Testis (tissue), 3 donors: ENCODE measurements around the gene NKIRAS1. TPM values are rescaled to one million over a fixed set of nuclear protein-coding genes. Genes with fewer than 3 reads are reported as not detected.

Source experiments
- DNase-seq: peaks from one replicate; pipeline ENCODE4 v3.0.0-alpha.2; 2019
- H3K27ac ChIP-seq, 2 donors: fragments of 200-600 bp; sonication (generic); one replicate each; pipeline ENCODE4 v1.5.1; 2019
- H3K27me3 ChIP-seq: fragments of 200-600 bp; sonication (generic); one replicate; pipeline ENCODE4 v1.5.1; 2019
- H3K36me3 ChIP-seq: fragments of 200-600 bp; sonication (generic); one replicate; pipeline ENCODE4 v1.5.1; 2017; ENCODE audit warnings: low read depth; ENCODE audit errors: missing control alignments
- H3K4me1 ChIP-seq: fragments of 200-600 bp; sonication (generic); one replicate; pipeline ENCODE4 v1.5.1; 2019
- H3K4me3 ChIP-seq, 2 donors: fragments of 200-600 bp; sonication (generic); one replicate each; pipeline ENCODE4 v1.5.1; 2017 to 2019
- H3K9me3 ChIP-seq: fragments of 200-600 bp; sonication (generic); one replicate; pipeline ENCODE4 v1.5.1; 2017
- CTCF ChIP-seq, 3 experiments: fragments of 450-650 bp in 2 of 3; fragments of 200-600 bp in 1 of 3; sonication (generic) in 1 of 3; IDR thresholded peaks; one replicate each; pipeline ENCODE4 v1.5.1; 2016 to 2019; ENCODE audit warnings: antibody characterized with exemption in 3 of 3, mild to moderate bottlenecking in 2 of 3, moderate library complexity in 1 of 3
- POLR2A ChIP-seq: fragments of 450-650 bp; IDR thresholded peaks from one replicate; pipeline ENCODE4 v1.6.1; 2017; ENCODE audit warnings: antibody characterized with exemption, mild to moderate bottlenecking, moderate library complexity
- WGBS, 2 donors: methylation state at CpG; one replicate each; pipeline ENCODE4 v1.1.5; 2018; 5-methylcytosine and 5-hydroxymethylcytosine counted together
- intact Hi-C: fragments of 100-400 bp; cut with DNase I; formaldehyde crosslinking; loops from one replicate; pipeline ENCODE4 v1.15.1; 2023; ENCODE audit warnings: low total_unique reads
- polyA plus RNA-seq: library from polyadenylated mRNA; stranded (reverse); fragments of 350-450 nt; fragmentation: Illumina TruSeq; extraction: RNeasy Lipid Tissue Mini Kit (QIAGEN cat#74804); gene quantifications from one replicate; pipeline ENCODE4 v1.2.3, GENCODE V29; 2014; ENCODE audit warnings: low read depth, low replicate concordance; ENCODE audit not compliant: insufficient read depth
- total RNA-seq, 2 donors: library from RNA; depleted of rRNA; stranded (reverse); fragments of >200 nt; gene quantifications; one replicate each; pipeline ENCODE4 v1.2.3, GENCODE V29; 2016

The NKIRAS1 gene
- total and polyA plus RNA-seq, 3 donors from 2014 or later: 35.0 to 41.1 (median 37.2) TPM

- no peak for DNase-seq
- H3K27me3 ChIP-seq: no peaks in the 10 kb centered on the region
- 72 to 78% methylated on average over 4 of the region's 4 CpGs for WGBS, 2 donors
- no peaks in the 10 kb centered on the region for H3K4me1 ChIP-seq
- H3K9me3 ChIP-seq: no peaks in the 10 kb centered on the region
- TF ChIP-seq POLR2A (no peak), CTCF (IDR thresholded peaks at IDR 0.05) (no peak)
- H3K4me3 ChIP-seq: no peak overlapping the region
- H3K27ac ChIP-seq: no peak overlapping the region
- intact Hi-C loops: no loop called here
- no peaks in the 10 kb centered on the region for H3K36me3 ChIP-seq
Observed at GRCh38 chr3:23934253-23934652, 17.5 kb upstream of the NKIRAS1 start.

- DNase-seq: no peak
- 74 to 84% methylated on average over 4 of the region's 4 CpGs for WGBS, 2 donors
- no peaks in the 10 kb centered on the region for H3K27me3 ChIP-seq
- H3K36me3 ChIP-seq: no peaks in the 10 kb centered on the region
- H3K4me1 ChIP-seq: no peaks in the 10 kb centered on the region
- no peak overlapping the region for H3K27ac ChIP-seq
- intact Hi-C loops: no loop called here
- H3K9me3 ChIP-seq: no peaks in the 10 kb centered on the region
- H3K4me3 ChIP-seq: no peak overlapping the region
- no peak for TF ChIP-seq CTCF (IDR thresholded peaks at IDR 0.05)
- TF ChIP-seq POLR2A: no peak
Observed at GRCh38 chr3:23932571-23932970, 15.8 kb upstream of the NKIRAS1 start.

GRCh38 chr3:23931597-23931996 is 14.8 kb upstream of the NKIRAS1 start:
- Histone ChIP-seq H3K4me1 (no peaks in the 10 kb centered on the region), H3K27ac (no peak overlapping the region), H3K27me3 (no peaks in the 10 kb centered on the region), H3K9me3 (no peaks in the 10 kb centered on the region), H3K36me3 (no peaks in the 10 kb centered on the region), H3K4me3 (no peak overlapping the region)
- TF ChIP-seq POLR2A (no peak), CTCF (IDR thresholded peaks at IDR 0.05) (no peak)
- 88 to 92% methylated on average over 3 of the region's 3 CpGs for WGBS, 2 donors
- DNase-seq: no peak
- intact Hi-C loops: no loop called here

- TF ChIP-seq CTCF (IDR thresholded peaks at IDR 0.05) (no peak), POLR2A (no peak)
- Histone ChIP-seq H3K9me3 (no peaks in the 10 kb centered on the region), H3K4me1 (no peaks in the 10 kb centered on the region), H3K27ac (no peak overlapping the region), H3K4me3 (no peak overlapping the region), H3K36me3 (no peaks in the 10 kb centered on the region), H3K27me3 (no peaks in the 10 kb centered on the region)
- intact Hi-C loops: no loop called here
- no peak for DNase-seq
- 89 to 92% methylated on average over 8 of the region's 8 CpGs for WGBS, 2 donors
Observed at GRCh38 chr3:23928524-23928923, 11.7 kb upstream of the NKIRAS1 start.

- no peaks in the 10 kb centered on the region for H3K9me3 ChIP-seq
- intact Hi-C loops: no loop called here
- no peak overlapping the region for H3K4me3 ChIP-seq
- H3K27ac ChIP-seq: no peak overlapping the region
- no peaks in the 10 kb centered on the region for H3K4me1 ChIP-seq
- H3K27me3 ChIP-seq: no peaks in the 10 kb centered on the region
- no peak for DNase-seq
- no peaks in the 10 kb centered on the region for H3K36me3 ChIP-seq
- WGBS, 2 donors: 85 to 87% methylated on average over 3 of the region's 3 CpGs
- no peak for TF ChIP-seq POLR2A
- no peak for TF ChIP-seq CTCF (IDR thresholded peaks at IDR 0.05)
Observed at GRCh38 chr3:23926736-23927135, 9.9 kb upstream of the NKIRAS1 start.
